HepG2 (cell line): Measurements from ENCODE around the gene NUDT3. TPM values are rescaled to one million over a fixed set of nuclear protein-coding genes. Genes with fewer than 3 reads are reported as not detected.

Source experiments
- CAMTA2 ChIP-seq: sonication (generic); formaldehyde crosslinking; IDR thresholded peaks from 2 replicates; pipeline ENCODE4 v1.4.0; 2020; ENCODE audit warnings: mild to moderate bottlenecking, missing genetic modification reagents, borderline replicate concordance
- ELF4 ChIP-seq: sonication (generic); formaldehyde crosslinking; IDR thresholded peaks from 2 replicates; pipeline ENCODE4 v1.5.0; 2020; ENCODE audit warnings: missing genetic modification reagents, mild to moderate bottlenecking, moderate library complexity, borderline replicate concordance
- FOXA3 ChIP-seq: IDR thresholded peaks from 2 replicates; pipeline ENCODE4 v1.6.1; 2016; ENCODE audit warnings: missing genetic modification reagents, missing compliant biosample characterization
- MXI1 ChIP-seq: IDR thresholded peaks from 3 replicates; pipeline ENCODE4 v1.6.1; 2012; ENCODE audit warnings: low read depth, low read length, inconsistent platforms, borderline replicate concordance
- NFIC ChIP-seq: IDR thresholded peaks from 2 replicates; pipeline ENCODE4 v1.6.1; 2012; ENCODE audit warnings: mild to moderate bottlenecking, low read length, inconsistent platforms
- NR3C1 ChIP-seq: sonication (generic); formaldehyde crosslinking; IDR thresholded peaks from 2 replicates; pipeline ENCODE4 v1.4.0; 2020; ENCODE audit warnings: missing genetic modification reagents
- RAD21 ChIP-seq: fragments of 450-650 bp; formaldehyde crosslinking; IDR thresholded peaks from 2 replicates; pipeline ENCODE4 v1.5.0; 2020; ENCODE audit warnings: mild to moderate bottlenecking
- RBM39 ChIP-seq: fragments of 200-400 bp; formaldehyde crosslinking; IDR thresholded peaks from one replicate; pipeline ENCODE4 v1.6.1; 2018; ENCODE audit warnings: antibody characterized with exemption, mild to moderate bottlenecking, low read depth, low read length; ENCODE audit not compliant: poor library complexity, severe bottlenecking
- SCMH1 ChIP-seq: sonication (generic); formaldehyde crosslinking; IDR thresholded peaks from 2 replicates; pipeline ENCODE4 v1.9.0; 2021; ENCODE audit warnings: missing genetic modification reagents, mild to moderate bottlenecking, borderline replicate concordance
- SIN3A ChIP-seq: IDR thresholded peaks from 2 replicates; pipeline ENCODE4 v1.6.1; 2011; ENCODE audit warnings: low read depth, mild to moderate bottlenecking, control low read depth, low read length, borderline replicate concordance
- SP4 ChIP-seq: sonication (generic); formaldehyde crosslinking; IDR thresholded peaks from 2 replicates; pipeline ENCODE4 v1.8.1; 2023; ENCODE audit warnings: mild to moderate bottlenecking, missing genetic modification reagents
- SRY ChIP-seq: sonication (generic); formaldehyde crosslinking; IDR thresholded peaks from 2 replicates; pipeline ENCODE4 v1.8.0; 2022; ENCODE audit warnings: mild to moderate bottlenecking, missing genetic modification reagents
- ZNF12 ChIP-seq: sonication (generic); formaldehyde crosslinking; IDR thresholded peaks from 2 replicates; pipeline ENCODE4 v1.5.0; 2020; ENCODE audit warnings: missing genetic modification reagents
- polyA plus RNA-seq, 8 experiments: library from polyadenylated mRNA; depleted of rRNA in 3 of 8; stranded (reverse) in 7 of 8; unstranded in 1 of 8; fragments of >200 nt; fragmentation: Illumina TruSeq in 4 of 8; extraction: Trizol in 4 of 8; gene quantifications; 2 replicates each; pipeline versions ENCODE4 v1.2.1 to v1.2.3, GENCODE V29; 2011 to 2016; ENCODE audit warnings: low read depth in 4 of 8, missing spikeins in 1 of 8, mixed read lengths in 1 of 8; ENCODE audit not compliant: insufficient read depth in 1 of 8
- total RNA-seq, 5 experiments: library from RNA; depleted of rRNA; stranded (reverse); fragments of >200 nt; fragmentation: Illumina TruSeq; extraction: Trizol; gene quantifications; 2 replicates each; pipeline ENCODE4 v1.2.3, GENCODE V29; 2016; ENCODE audit warnings: low read depth in 1 of 5
- TF ChIP-seq, protein P1 (sequence below): sonication (generic); formaldehyde crosslinking; IDR thresholded peaks from 2 replicates; pipeline ENCODE4 v1.4.0; 2020; ENCODE audit warnings: missing genetic modification reagents, borderline replicate concordance
- TF ChIP-seq, protein P2 (sequence below): sonication (generic); formaldehyde crosslinking; IDR thresholded peaks from 2 replicates; pipeline ENCODE4 v1.5.1; 2020; ENCODE audit warnings: missing genetic modification reagents, mild to moderate bottlenecking, borderline replicate concordance
- TF ChIP-seq, protein P3 (sequence below): IDR thresholded peaks from 2 replicates; pipeline ENCODE4 v1.4.0; 2020; ENCODE audit warnings: mild to moderate bottlenecking, missing genetic modification reagents
- TF ChIP-seq, protein P4 (sequence below): sonication (generic); formaldehyde crosslinking; IDR thresholded peaks from 2 replicates; pipeline ENCODE4 v1.5.0; 2020; ENCODE audit warnings: missing genetic modification reagents

The NUDT3 gene
- total and polyA plus RNA-seq, 2 of the 13 experiments (the other 11 are each of a cell fraction or from before 2014, with no cell fraction given), result 20.2 to 20.6 TPM

DNA sequence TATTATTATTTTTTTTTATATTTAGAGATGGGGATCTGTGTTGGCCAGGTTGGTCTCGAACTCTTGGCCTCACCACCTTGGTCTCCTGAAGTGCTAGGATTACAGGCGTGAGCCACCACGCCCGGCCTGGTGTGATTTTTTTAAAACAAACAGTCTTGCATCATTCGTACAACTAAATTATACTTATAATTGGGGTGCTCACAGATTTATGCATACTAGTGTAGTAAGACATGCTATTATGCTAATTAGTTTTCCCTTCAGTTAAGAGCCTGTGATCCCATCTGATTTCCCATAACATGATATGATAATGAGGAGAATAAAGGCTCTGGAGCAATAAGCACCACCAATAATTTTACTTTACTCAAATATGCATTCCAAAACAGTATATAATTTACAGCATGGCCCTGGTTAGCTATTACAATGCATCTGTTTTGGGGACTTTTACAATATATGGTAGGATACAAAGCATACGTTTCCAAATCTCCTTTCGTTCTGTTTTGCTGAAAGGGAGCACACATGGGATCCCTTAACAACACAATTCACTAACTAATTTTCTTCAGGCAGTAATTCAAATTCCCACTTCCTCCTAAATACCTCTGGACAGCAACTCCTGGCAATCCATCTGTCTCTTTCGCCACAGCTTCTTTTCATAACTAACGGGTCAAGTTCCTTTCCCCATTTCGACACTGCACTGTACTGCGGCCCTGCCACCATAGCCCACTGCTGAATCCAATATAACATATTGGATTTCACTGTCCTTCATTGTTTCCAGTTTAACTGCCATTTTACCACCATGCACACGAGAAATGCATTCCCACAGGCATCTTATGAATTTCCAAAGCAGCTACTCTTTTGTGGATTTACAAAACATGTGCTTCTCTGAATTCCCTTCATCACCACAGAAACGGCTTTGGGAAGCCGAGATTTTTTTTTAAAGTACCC is 1.7 kb downstream of the NUDT3 start (continued):
- TF ChIP-seq, protein P1, sequence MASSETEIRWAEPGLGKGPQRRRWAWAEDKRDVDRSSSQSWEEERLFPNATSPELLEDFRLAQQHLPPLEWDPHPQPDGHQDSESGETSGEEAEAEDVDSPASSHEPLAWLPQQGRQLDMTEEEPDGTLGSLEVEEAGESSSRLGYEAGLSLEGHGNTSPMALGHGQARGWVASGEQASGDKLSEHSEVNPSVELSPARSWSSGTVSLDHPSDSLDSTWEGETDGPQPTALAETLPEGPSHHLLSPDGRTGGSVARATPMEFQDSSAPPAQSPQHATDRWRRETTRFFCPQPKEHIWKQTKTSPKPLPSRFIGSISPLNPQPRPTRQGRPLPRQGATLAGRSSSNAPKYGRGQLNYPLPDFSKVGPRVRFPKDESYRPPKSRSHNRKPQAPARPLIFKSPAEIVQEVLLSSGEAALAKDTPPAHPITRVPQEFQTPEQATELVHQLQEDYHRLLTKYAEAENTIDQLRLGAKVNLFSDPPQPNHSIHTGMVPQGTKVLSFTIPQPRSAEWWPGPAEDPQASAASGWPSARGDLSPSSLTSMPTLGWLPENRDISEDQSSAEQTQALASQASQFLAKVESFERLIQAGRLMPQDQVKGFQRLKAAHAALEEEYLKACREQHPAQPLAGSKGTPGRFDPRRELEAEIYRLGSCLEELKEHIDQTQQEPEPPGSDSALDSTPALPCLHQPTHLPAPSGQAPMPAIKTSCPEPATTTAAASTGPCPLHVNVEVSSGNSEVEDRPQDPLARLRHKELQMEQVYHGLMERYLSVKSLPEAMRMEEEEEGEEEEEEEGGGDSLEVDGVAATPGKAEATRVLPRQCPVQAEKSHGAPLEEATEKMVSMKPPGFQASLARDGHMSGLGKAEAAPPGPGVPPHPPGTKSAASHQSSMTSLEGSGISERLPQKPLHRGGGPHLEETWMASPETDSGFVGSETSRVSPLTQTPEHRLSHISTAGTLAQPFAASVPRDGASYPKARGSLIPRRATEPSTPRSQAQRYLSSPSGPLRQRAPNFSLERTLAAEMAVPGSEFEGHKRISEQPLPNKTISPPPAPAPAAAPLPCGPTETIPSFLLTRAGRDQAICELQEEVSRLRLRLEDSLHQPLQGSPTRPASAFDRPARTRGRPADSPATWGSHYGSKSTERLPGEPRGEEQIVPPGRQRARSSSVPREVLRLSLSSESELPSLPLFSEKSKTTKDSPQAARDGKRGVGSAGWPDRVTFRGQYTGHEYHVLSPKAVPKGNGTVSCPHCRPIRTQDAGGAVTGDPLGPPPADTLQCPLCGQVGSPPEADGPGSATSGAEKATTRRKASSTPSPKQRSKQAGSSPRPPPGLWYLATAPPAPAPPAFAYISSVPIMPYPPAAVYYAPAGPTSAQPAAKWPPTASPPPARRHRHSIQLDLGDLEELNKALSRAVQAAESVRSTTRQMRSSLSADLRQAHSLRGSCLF (CRISPR knock-in tag), result no peak
- TF ChIP-seq ELF4 (CRISPR knock-in tag) (no peak), ZNF12 (CRISPR knock-in tag) (0 out of 2 replicates have a peak, but pooled peaks have one; percentile 13), SRY (CRISPR knock-in tag) (no peak), NFIC (no peak; the same call in 1 of the 2 replicates), CAMTA2 (CRISPR knock-in tag) (no peak), MXI1 (peak; percentile 38; the same call in 1 of the 3 replicates), SIN3A (0 out of 2 replicates have a peak, but pooled peaks have one; percentile 45), SP4 (CRISPR knock-in tag) (no peak), SCMH1 (CRISPR knock-in tag) (no peak), RBM39 (no peak), RAD21 (CRISPR knock-in tag) (peak; percentile 41; the same call in 1 of the 2 replicates), NR3C1 (CRISPR knock-in tag) (no peak), FOXA3 (CRISPR knock-in tag) (no peak)
- TF ChIP-seq, protein P2, sequence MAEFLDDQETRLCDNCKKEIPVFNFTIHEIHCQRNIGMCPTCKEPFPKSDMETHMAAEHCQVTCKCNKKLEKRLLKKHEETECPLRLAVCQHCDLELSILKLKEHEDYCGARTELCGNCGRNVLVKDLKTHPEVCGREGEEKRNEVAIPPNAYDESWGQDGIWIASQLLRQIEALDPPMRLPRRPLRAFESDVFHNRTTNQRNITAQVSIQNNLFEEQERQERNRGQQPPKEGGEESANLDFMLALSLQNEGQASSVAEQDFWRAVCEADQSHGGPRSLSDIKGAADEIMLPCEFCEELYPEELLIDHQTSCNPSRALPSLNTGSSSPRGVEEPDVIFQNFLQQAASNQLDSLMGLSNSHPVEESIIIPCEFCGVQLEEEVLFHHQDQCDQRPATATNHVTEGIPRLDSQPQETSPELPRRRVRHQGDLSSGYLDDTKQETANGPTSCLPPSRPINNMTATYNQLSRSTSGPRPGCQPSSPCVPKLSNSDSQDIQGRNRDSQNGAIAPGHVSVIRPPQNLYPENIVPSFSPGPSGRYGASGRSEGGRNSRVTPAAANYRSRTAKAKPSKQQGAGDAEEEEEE (CRISPR knock-in tag), result no peak
- TF ChIP-seq, protein P3, sequence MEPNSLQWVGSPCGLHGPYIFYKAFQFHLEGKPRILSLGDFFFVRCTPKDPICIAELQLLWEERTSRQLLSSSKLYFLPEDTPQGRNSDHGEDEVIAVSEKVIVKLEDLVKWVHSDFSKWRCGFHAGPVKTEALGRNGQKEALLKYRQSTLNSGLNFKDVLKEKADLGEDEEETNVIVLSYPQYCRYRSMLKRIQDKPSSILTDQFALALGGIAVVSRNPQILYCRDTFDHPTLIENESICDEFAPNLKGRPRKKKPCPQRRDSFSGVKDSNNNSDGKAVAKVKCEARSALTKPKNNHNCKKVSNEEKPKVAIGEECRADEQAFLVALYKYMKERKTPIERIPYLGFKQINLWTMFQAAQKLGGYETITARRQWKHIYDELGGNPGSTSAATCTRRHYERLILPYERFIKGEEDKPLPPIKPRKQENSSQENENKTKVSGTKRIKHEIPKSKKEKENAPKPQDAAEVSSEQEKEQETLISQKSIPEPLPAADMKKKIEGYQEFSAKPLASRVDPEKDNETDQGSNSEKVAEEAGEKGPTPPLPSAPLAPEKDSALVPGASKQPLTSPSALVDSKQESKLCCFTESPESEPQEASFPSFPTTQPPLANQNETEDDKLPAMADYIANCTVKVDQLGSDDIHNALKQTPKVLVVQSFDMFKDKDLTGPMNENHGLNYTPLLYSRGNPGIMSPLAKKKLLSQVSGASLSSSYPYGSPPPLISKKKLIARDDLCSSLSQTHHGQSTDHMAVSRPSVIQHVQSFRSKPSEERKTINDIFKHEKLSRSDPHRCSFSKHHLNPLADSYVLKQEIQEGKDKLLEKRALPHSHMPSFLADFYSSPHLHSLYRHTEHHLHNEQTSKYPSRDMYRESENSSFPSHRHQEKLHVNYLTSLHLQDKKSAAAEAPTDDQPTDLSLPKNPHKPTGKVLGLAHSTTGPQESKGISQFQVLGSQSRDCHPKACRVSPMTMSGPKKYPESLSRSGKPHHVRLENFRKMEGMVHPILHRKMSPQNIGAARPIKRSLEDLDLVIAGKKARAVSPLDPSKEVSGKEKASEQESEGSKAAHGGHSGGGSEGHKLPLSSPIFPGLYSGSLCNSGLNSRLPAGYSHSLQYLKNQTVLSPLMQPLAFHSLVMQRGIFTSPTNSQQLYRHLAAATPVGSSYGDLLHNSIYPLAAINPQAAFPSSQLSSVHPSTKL (CRISPR knock-in tag), result peak; percentile 61
- TF ChIP-seq, protein P4, sequence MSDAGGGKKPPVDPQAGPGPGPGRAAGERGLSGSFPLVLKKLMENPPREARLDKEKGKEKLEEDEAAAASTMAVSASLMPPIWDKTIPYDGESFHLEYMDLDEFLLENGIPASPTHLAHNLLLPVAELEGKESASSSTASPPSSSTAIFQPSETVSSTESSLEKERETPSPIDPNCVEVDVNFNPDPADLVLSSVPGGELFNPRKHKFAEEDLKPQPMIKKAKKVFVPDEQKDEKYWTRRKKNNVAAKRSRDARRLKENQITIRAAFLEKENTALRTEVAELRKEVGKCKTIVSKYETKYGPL (CRISPR knock-in tag), result no peak
